HuH-7 (cell line): ENCODE data around the gene HMGN2.

ENCODE experiments used
- DNase-seq: peaks from one replicate; pipeline ENCODE4 v3.0.0; 2011; ENCODE audit warnings: low spot score

HMGN2 gene

GRCh38 chr1:26472320-26472900 lies at the start of gene HMGN2:
HMGN2 (plus strand) TSS chr1:26472440; CDS start chr1:26472613, 173 bp downstream.
- DNase-seq = peak; percentile 93

- no peak for DNase-seq
Observed at GRCh38 chr1:26429721-26430120, 42.5 kb upstream of the HMGN2 start.

GRCh38 chr1:26431979-26432695 lies 40.1 kb upstream of the HMGN2 start, which contains the start of gene DHDDS:
DHDDS (plus strand) TSS chr1:26432321; CDS start chr1:26432946, 625 bp downstream.
- DNase-seq = peak; percentile 91

- DNase-seq = no peak
Observed at GRCh38 chr1:26432793-26433192, 39.4 kb upstream of the HMGN2 start.

- no peak for DNase-seq
Observed at GRCh38 chr1:26434161-26434752, 38.0 kb upstream of the HMGN2 start.

GRCh38 chr1:26438041-26438440 lies 34.2 kb upstream of the HMGN2 start:
- no peak for DNase-seq

- DNase-seq = no peak
Observed at GRCh38 chr1:26440259-26440658, 32.0 kb upstream of the HMGN2 start.

GRCh38 chr1:26449868-26450267 lies 22.4 kb upstream of the HMGN2 start:
- DNase-seq = no peak

- DNase-seq = no peak
Observed at GRCh38 chr1:26450908-26451307, 21.3 kb upstream of the HMGN2 start.

GRCh38 chr1:26452459-26453183 lies 19.6 kb upstream of the HMGN2 start:
- no peak for DNase-seq

- no peak for DNase-seq
Observed at GRCh38 chr1:26459148-26459547, 13.1 kb upstream of the HMGN2 start.

GRCh38 chr1:26459573-26460031 lies 12.6 kb upstream of the HMGN2 start:
- no peak for DNase-seq

- no peak for DNase-seq
Observed at GRCh38 chr1:26468911-26469310, 3.3 kb upstream of the HMGN2 start.

GRCh38 chr1:26469558-26469957 lies 2.7 kb upstream of the HMGN2 start:
- no peak for DNase-seq

- DNase-seq = no peak
Observed at GRCh38 chr1:26470878-26471497, 1.3 kb upstream of the HMGN2 start.

- peak; percentile 44 for DNase-seq
Observed at GRCh38 chr1:26471498-26472319, 531 bp upstream of the HMGN2 start.

GRCh38 chr1:26472901-26473845 lies 933 bp downstream of the HMGN2 start:
- peak; percentile 90 for DNase-seq

GRCh38 chr1:26474818-26475217 lies 2.6 kb downstream of the HMGN2 start:
- no peak for DNase-seq

GRCh38 chr1:26475989-26476388 lies 3.7 kb downstream of the HMGN2 start:
- no peak for DNase-seq

- no peak for DNase-seq
Observed at GRCh38 chr1:26476958-26477357, 4.7 kb downstream of the HMGN2 start.
